A549 treated with AZD9567 at 1 μM for 4 hours (cell line): Measurements from ENCODE around the gene AOAH. TPM values are rescaled to one million over a fixed set of nuclear protein-coding genes. Genes with fewer than 3 reads are reported as not detected.

Source experiments
- total RNA-seq: library from RNA; stranded (reverse); fragments of 200-300 nt; extraction: Qiagen RNA extraction; gene quantifications from 5 replicates; pipeline ENCODE4 v1.2.3, GENCODE V29; 2022; ENCODE audit not compliant: insufficient read depth

AOAH gene
- 0.12 TPM in 1 of 5 replicates, not detected in the others for total RNA-seq

GRCh38 chr7:36723951-36724664 lies at the start of gene AOAH:
Gene AOAH, minus strand, starts transcription at chr7:36724494. Its CDS starts 346 bp downstream, at chr7:36724148.

